Gastroesophageal sphincter (tissue), 4 donors: ENCODE results near the gene RSF1. TPM values are rescaled to one million over a fixed set of nuclear protein-coding genes. Genes with fewer than 3 reads are reported as not detected.

Experiments used
- ATAC-seq: fragments of 150-250 bp; one replicate; pipeline ENCODE4 v1.9.1; 2016; ENCODE audit warnings: mild to moderate bottlenecking, moderate library complexity
- H3K27ac ChIP-seq, 4 donors: fragments of 200-600 bp; sonication (generic) in 3 of 4; 1 replicate in 3 of 4; 2 replicates in 1 of 4; pipeline ENCODE4 v1.5.1; 2016 to 2019
- H3K27me3 ChIP-seq: fragments of 200-600 bp; sonication (generic); one replicate; pipeline ENCODE4 v1.5.1; 2019
- H3K36me3 ChIP-seq, 2 donors: fragments of 200-600 bp; sonication (generic); one replicate each; pipeline ENCODE4 v1.5.1; 2019; ENCODE audit warnings: control low read depth in 1 of 2
- H3K4me1 ChIP-seq, 3 donors: fragments of 200-600 bp; sonication (generic); 1 replicate in 2 of 3; 2 replicates in 1 of 3; pipeline ENCODE4 v1.5.1; 2016 to 2019; ENCODE audit warnings: control low read depth in 2 of 3
- H3K4me3 ChIP-seq, 2 donors: fragments of 200-600 bp; sonication (generic); one replicate each; pipeline ENCODE4 v1.5.1; 2019; ENCODE audit warnings: mild to moderate bottlenecking in 1 of 2, moderate library complexity in 1 of 2
- H3K9me3 ChIP-seq, 3 donors: fragments of 200-600 bp; sonication (generic); one replicate each; pipeline ENCODE4 v1.5.1; 2017 to 2019; ENCODE audit warnings: control low read depth in 2 of 3
- CTCF ChIP-seq, 4 experiments: fragments of 200-600 bp in 2 of 4; fragments of 450-650 bp in 2 of 4; sonication (generic) in 1 of 4; IDR thresholded peaks; one replicate each; pipeline ENCODE4 v1.5.1; 2017 to 2019; ENCODE audit warnings: antibody characterized with exemption in 4 of 4, mild to moderate bottlenecking in 2 of 4, moderate library complexity in 2 of 4
- EP300 ChIP-seq: sonication (generic); formaldehyde crosslinking; IDR thresholded peaks from one replicate; pipeline ENCODE4 v1.6.1; 2017; ENCODE audit warnings: antibody characterized with exemption, mild to moderate bottlenecking
- POLR2A ChIP-seq, 2 donors: fragments of 450-650 bp; IDR thresholded peaks; one replicate each; pipeline ENCODE4 v1.6.1; 2017; ENCODE audit warnings: antibody characterized with exemption in 2 of 2, mild to moderate bottlenecking in 2 of 2, moderate library complexity in 1 of 2
- POLR2AphosphoS5 ChIP-seq: sonication (generic); formaldehyde crosslinking; IDR thresholded peaks from one replicate; pipeline ENCODE4 v1.6.1; 2017; ENCODE audit warnings: antibody characterized with exemption
- WGBS, 2 donors: methylation state at CpG; one replicate each; pipeline ENCODE4 v1.1.5; 2018; ENCODE audit warnings: low coverage in 1 of 2; 5-methylcytosine and 5-hydroxymethylcytosine counted together
- total RNA-seq, 4 donors: library from RNA; depleted of rRNA; stranded (reverse); fragments of >200 nt; gene quantifications; one replicate each; pipeline ENCODE4 v1.1.0, GENCODE V29; 2016

The RSF1 gene
- total RNA-seq, 4 donors from 2014 or later: 63.9 to 99.1 (median 80.8) TPM

- Histone ChIP-seq H3K4me1 (no peaks in the 10 kb centered on the region), H3K27me3 (no peaks in the 10 kb centered on the region), H3K4me3 (no peak overlapping the region), H3K27ac (no peak overlapping the region), H3K9me3 (no peaks in the 10 kb centered on the region), H3K36me3 (peaks cover 0 to 34% of the 10 kb centered on the region in 2 donors)
- TF ChIP-seq CTCF (IDR thresholded peaks at IDR 0.05) (no peak), POLR2AphosphoS5 (no peak), EP300 (no peak), POLR2A (IDR thresholded peaks at IDR 0.05) (no peak)
- ATAC-seq: no peak
- WGBS, 2 donors: 89 to 93% methylated on average over 3 of the region's 4 CpGs
Observed at GRCh38 chr11:77705195-77705875, 115.2 kb downstream of the RSF1 start.

GRCh38 chr11:77704029-77704428 lies 116.5 kb downstream of the RSF1 start:
- Histone ChIP-seq H3K36me3 (peaks cover 0 to 40% of the 10 kb centered on the region in 2 donors), H3K9me3 (no peaks in the 10 kb centered on the region), H3K27me3 (no peaks in the 10 kb centered on the region), H3K27ac (no peak overlapping the region), H3K4me3 (no peak overlapping the region), H3K4me1 (no peaks in the 10 kb centered on the region)
- TF ChIP-seq POLR2A (IDR thresholded peaks at IDR 0.05) (no peak), EP300 (no peak), CTCF (IDR thresholded peaks at IDR 0.05) (no peak), POLR2AphosphoS5 (no peak)
- 89 to 100% methylated on average over 3 of the region's 3 CpGs for WGBS, 2 donors
- ATAC-seq: no peak

GRCh38 chr11:77699425-77699824 lies 121.1 kb downstream of the RSF1 start:
- no peak for TF ChIP-seq POLR2AphosphoS5
- TF ChIP-seq CTCF (IDR thresholded peaks at IDR 0.05): no peak
- TF ChIP-seq POLR2A (IDR thresholded peaks at IDR 0.05): no peak
- TF ChIP-seq EP300: no peak

GRCh38 chr11:77698896-77699295 lies 121.6 kb downstream of the RSF1 start:
- TF ChIP-seq EP300 (no peak), POLR2AphosphoS5 (no peak), POLR2A (IDR thresholded peaks at IDR 0.05) (no peak), CTCF (IDR thresholded peaks at IDR 0.05) (no peak)
- H3K27me3 ChIP-seq: no peaks in the 10 kb centered on the region
- no peaks in the 10 kb centered on the region for H3K9me3 ChIP-seq
- no peak for ATAC-seq
- H3K4me1 ChIP-seq: no peaks in the 10 kb centered on the region
- 94 to 100% methylated on average over 1 to 2 of the region's 2 CpGs for WGBS, 2 donors
- no peak overlapping the region for H3K4me3 ChIP-seq
- no peak overlapping the region for H3K27ac ChIP-seq
- H3K36me3 ChIP-seq: peaks cover 0 to 67% of the 10 kb centered on the region in 2 donors

More at GRCh38 chr11:77699425-77699824, 121.1 kb downstream of the RSF1 start:
- no peaks in the 10 kb centered on the region for H3K9me3 ChIP-seq
- no peak overlapping the region for H3K27ac ChIP-seq
- H3K4me3 ChIP-seq: no peak overlapping the region
- H3K4me1 ChIP-seq: no peaks in the 10 kb centered on the region
- no peak for ATAC-seq
- no peaks in the 10 kb centered on the region for H3K27me3 ChIP-seq
- 58 to 92% methylated on average over 1 of the region's 1 CpG for WGBS, 2 donors
- peaks cover 0 to 69% of the 10 kb centered on the region in 2 donors for H3K36me3 ChIP-seq

GRCh38 chr11:77697865-77698264 lies 122.7 kb downstream of the RSF1 start:
- no peak for ATAC-seq
- Histone ChIP-seq H3K27ac (no peak overlapping the region), H3K9me3 (no peaks in the 10 kb centered on the region), H3K4me1 (no peaks in the 10 kb centered on the region), H3K4me3 (no peak overlapping the region), H3K27me3 (no peaks in the 10 kb centered on the region), H3K36me3 (peaks cover 0 to 75% of the 10 kb centered on the region in 2 donors)
- TF ChIP-seq EP300: no peak
- TF ChIP-seq POLR2A (IDR thresholded peaks at IDR 0.05): no peak
- no peak for TF ChIP-seq CTCF (IDR thresholded peaks at IDR 0.05)
- TF ChIP-seq POLR2AphosphoS5: no peak
